ENCODE results near the gene CYTL1. TPM values are rescaled to one million over a fixed set of nuclear protein-coding genes. Genes with fewer than 3 reads are reported as not detected.
"Not testable (repeated sequence)": the region's sequence is repeated elsewhere in the genome, so short reads cannot be mapped to it uniquely, and the experiment has no call there.

CYTL1 gene
- total RNA-seq, 1 donor from 2014 or later: 2.0 TPM

GRCh38 chr4:5012244-5012898, 6.9 kb downstream of the CYTL1 start:
- intact Hi-C loops (cut with DNase I): no loop called here
- H3K27ac ChIP-seq: no peak overlapping the region
- H3K4me3 ChIP-seq: no peak overlapping the region
- TF ChIP-seq POLR2AphosphoS5 (IDR thresholded peaks at IDR 0.05; ENCODE audit: insufficient read depth in 1 of 2, low read depth in 1 of 2) (no peak), CTCF (IDR thresholded peaks at IDR 0.05) (no peak), POLR2A (IDR thresholded peaks at IDR 0.05) (no peak)
- no peaks in the 10 kb centered on the region for H3K27me3 ChIP-seq
- no peaks in the 10 kb centered on the region for H3K9me3 ChIP-seq
- no peaks in the 10 kb centered on the region for H3K36me3 ChIP-seq
- no peaks in the 10 kb centered on the region for H3K4me1 ChIP-seq
- DNase-seq (ENCODE audit: extremely low spot score in 2 of 2): peak in 1 of 2 donors; percentile 29

GRCh38 chr4:5010984-5011383, 8.3 kb downstream of the CYTL1 start:
- no peaks in the 10 kb centered on the region for H3K9me3 ChIP-seq
- no peaks in the 10 kb centered on the region for H3K4me1 ChIP-seq
- H3K36me3 ChIP-seq: no peaks in the 10 kb centered on the region
- DNase-seq (ENCODE audit: extremely low spot score in 2 of 2): peak in 1 of 2 donors; percentile 65
- intact Hi-C loops (cut with DNase I): no loop called here
- no peaks in the 10 kb centered on the region for H3K27me3 ChIP-seq
- no peak overlapping the region for H3K4me3 ChIP-seq
- no peak overlapping the region for H3K27ac ChIP-seq
- no peak for TF ChIP-seq POLR2AphosphoS5 (IDR thresholded peaks at IDR 0.05; ENCODE audit: insufficient read depth in 1 of 2, low read depth in 1 of 2)
- TF ChIP-seq CTCF (IDR thresholded peaks at IDR 0.05): no peak
- no peak for TF ChIP-seq POLR2A (IDR thresholded peaks at IDR 0.05)

GRCh38 chr4:5009796-5010195, 9.5 kb downstream of the CYTL1 start:
- H3K9me3 ChIP-seq: no peaks in the 10 kb centered on the region
- TF ChIP-seq CTCF (IDR thresholded peaks at IDR 0.05) (no peak), POLR2AphosphoS5 (IDR thresholded peaks at IDR 0.05; ENCODE audit: insufficient read depth in 1 of 2, low read depth in 1 of 2) (no peak), POLR2A (IDR thresholded peaks at IDR 0.05) (no peak)
- H3K36me3 ChIP-seq: no peaks in the 10 kb centered on the region
- no peak for DNase-seq (ENCODE audit: extremely low spot score in 2 of 2)
- no peak overlapping the region for H3K4me3 ChIP-seq
- no peaks in the 10 kb centered on the region for H3K4me1 ChIP-seq
- H3K27me3 ChIP-seq: no peaks in the 10 kb centered on the region
- intact Hi-C loops (cut with DNase I): no loop called here
- H3K27ac ChIP-seq: no peak overlapping the region

GRCh38 chr4:5006932-5007331, 12.3 kb downstream of the CYTL1 start:
- DNase-seq (ENCODE audit: extremely low spot score in 2 of 2); H3K27me3 ChIP-seq; H3K4me3 ChIP-seq; H3K4me1 ChIP-seq; H3K36me3 ChIP-seq; intact Hi-C loops (cut with DNase I); H3K27ac ChIP-seq; H3K9me3 ChIP-seq: not testable (repeated sequence)

GRCh38 chr4:5004496-5004895, 14.8 kb downstream of the CYTL1 start:
- no peaks in the 10 kb centered on the region for H3K36me3 ChIP-seq
- peak in 1 of 2 donors; percentile 70 for DNase-seq (ENCODE audit: extremely low spot score in 2 of 2)
- TF ChIP-seq POLR2AphosphoS5 (IDR thresholded peaks at IDR 0.05; ENCODE audit: insufficient read depth in 1 of 2, low read depth in 1 of 2) (no peak), CTCF (IDR thresholded peaks at IDR 0.05) (no peak), POLR2A (IDR thresholded peaks at IDR 0.05) (no peak)
- H3K27ac ChIP-seq: no peak overlapping the region
- no peak overlapping the region for H3K4me3 ChIP-seq
- no peaks in the 10 kb centered on the region for H3K27me3 ChIP-seq
- H3K4me1 ChIP-seq: no peaks in the 10 kb centered on the region
- intact Hi-C loops (cut with DNase I): no loop called here
- no peaks in the 10 kb centered on the region for H3K9me3 ChIP-seq

All from vagina (tissue), 2 donors.